HL-60 (cell line): ENCODE measurements around the gene SLC7A7.

Experiments used
- POLR2AphosphoS5 ChIP-seq: IDR thresholded peaks from 2 replicates; pipeline ENCODE4 v1.6.1; 2012; ENCODE audit warnings: low read depth
- SPI1 ChIP-seq: IDR thresholded peaks from 2 replicates; pipeline ENCODE4 v1.6.1; 2012; ENCODE audit warnings: low read depth, mild to moderate bottlenecking, borderline replicate concordance
- TF ChIP-seq, protein P1 (sequence below): IDR thresholded peaks from one replicate; pipeline ENCODE4 v1.5.1; 2011; ENCODE audit warnings: low read length, control low read depth, inconsistent platforms; ENCODE audit not compliant: insufficient read depth

- TF ChIP-seq POLR2AphosphoS5 (no peak), SPI1 (no peak)
- TF ChIP-seq, protein P1, sequence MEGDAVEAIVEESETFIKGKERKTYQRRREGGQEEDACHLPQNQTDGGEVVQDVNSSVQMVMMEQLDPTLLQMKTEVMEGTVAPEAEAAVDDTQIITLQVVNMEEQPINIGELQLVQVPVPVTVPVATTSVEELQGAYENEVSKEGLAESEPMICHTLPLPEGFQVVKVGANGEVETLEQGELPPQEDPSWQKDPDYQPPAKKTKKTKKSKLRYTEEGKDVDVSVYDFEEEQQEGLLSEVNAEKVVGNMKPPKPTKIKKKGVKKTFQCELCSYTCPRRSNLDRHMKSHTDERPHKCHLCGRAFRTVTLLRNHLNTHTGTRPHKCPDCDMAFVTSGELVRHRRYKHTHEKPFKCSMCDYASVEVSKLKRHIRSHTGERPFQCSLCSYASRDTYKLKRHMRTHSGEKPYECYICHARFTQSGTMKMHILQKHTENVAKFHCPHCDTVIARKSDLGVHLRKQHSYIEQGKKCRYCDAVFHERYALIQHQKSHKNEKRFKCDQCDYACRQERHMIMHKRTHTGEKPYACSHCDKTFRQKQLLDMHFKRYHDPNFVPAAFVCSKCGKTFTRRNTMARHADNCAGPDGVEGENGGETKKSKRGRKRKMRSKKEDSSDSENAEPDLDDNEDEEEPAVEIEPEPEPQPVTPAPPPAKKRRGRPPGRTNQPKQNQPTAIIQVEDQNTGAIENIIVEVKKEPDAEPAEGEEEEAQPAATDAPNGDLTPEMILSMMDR: no peak
Observed at GRCh38 chr14:22753586-22753985, 61.6 kb downstream of the SLC7A7 start.
